ELF-1 (cell line): Measurements from ENCODE around the gene TEX36.
"Not testable (repeated sequence)": the region's sequence is repeated elsewhere in the genome, so short reads cannot be mapped to it uniquely, and the experiment has no call there.

Experiments
- DNase-seq: peaks from one replicate; pipeline ENCODE4 v3.0.0-alpha.2; 2016; ENCODE audit warnings: low read depth, low spot score

Gene TEX36

DNA sequence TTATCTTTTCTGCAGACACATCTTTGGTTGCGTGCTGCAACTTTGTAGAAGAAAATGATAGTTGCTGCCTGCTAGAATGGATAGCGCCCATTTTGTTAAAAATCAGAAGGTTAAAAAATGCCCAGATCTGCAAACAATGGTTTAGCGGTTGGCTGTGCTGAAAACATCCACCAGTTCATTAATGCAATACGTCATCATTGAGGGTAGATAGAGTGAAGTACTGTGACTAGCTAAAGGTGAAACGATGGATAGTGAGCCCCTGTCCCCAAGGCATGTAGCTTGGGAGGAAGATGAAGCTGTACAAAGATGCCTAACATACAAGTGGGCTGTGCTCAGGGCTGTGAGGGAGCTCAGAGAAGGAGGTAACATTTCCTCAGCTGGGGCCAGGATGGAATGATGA lies 48.4 kb downstream of the TEX36 start:
- DNase-seq = no peak

GRCh38 chr10:125633517-125633999 lies 49.4 kb downstream of the TEX36 start:
- DNase-seq = no peak

DNA sequence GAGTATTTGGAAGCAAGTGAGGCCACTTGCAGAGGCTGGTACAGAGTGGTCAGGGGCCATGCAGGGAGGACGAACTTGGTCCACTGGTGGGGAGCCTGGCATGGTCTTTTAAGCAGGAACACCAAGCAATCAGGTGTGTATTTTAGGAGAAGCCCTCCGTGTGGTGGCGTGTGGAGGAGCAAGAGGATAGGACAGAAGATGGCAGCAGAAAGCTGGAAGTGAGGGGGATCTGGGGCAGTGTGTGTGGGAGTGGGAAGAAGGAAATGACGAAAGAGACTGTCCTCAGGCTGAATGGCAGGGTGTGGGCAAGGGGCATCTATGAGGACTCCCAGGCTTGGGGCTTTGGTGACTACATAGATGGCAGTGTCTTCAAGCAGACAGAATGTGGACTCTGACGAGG lies 51.2 kb downstream of the TEX36 start:
- no peak for DNase-seq

DNA sequence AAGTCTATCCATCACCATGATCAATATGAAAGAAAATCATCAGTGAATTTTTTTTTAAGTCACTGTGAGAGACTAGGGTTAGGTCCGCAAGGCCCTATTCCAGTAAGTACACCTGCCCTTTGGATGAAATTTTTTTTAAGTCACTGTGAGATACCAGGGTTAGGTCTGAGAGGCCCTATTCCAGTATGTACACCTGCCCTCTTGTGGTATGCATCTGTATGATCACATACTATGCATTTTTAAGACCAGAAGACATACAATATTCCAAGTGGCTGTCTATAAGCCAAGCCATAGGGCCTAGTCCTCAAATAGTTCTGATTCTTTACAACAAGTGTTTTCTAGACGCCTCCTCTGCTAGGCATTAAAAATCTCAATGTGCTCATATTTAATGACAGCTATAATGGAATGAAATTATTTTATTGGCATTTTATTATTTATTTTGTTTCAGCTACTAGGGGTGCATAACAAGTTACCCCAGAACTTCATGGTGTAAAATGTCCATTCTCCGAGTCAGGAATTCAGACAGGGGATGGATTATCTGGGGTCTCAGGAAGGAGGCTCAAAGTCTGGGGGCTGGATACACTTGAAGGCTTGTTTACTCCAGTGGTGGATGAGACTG lies 53.1 kb downstream of the TEX36 start:
- no peak for DNase-seq

DNA sequence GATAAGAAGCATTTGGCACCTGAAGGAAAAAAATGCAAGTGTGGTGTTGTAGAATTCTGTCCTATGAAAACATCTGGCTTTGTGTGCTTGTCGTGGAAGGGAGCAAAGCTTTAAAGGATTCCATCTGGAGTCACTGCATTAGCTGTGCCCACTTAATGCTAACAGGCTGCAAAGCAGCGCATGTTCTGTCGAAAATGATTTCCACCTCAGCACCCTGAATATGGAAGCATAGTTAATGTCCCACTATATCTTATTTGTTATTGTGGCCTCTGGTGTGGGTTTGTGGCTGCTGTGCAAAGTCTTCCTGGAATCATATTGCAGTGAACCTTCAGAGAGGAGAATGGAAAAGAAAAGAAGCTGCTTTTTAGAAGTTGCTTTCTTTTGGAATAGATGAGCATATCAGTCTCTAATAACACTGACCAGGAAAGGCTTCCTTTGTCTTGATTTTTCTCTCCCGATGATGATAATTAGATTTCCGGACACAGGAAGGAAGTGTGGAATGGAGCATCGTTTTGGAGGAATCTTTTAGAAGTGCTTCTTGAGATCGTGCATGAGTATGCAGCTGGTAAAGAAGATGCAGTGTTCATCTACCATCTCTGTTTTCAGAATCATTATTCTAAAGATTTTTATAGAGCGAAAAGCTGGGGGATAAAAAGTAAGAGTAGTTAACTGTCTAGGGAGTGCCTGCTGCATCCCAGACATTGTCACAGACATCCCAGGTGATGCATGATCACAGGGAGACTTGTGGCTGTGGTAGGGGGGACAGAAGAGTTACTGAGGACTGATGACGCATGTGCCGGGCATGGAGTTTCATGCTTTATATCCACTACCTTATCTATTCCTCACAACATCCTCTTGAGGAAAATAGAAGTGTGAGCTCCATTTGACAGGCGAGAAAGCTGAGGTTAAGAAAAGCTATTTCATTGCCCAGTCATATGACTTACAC lies 54.6 kb downstream of the TEX36 start:
- no peak for DNase-seq

- no peak for DNase-seq
Measured at GRCh38 chr10:125627646-125628045, 55.3 kb downstream of the TEX36 start.

- no peak for DNase-seq
Measured at GRCh38 chr10:125626671-125627070, 56.3 kb downstream of the TEX36 start.

DNA sequence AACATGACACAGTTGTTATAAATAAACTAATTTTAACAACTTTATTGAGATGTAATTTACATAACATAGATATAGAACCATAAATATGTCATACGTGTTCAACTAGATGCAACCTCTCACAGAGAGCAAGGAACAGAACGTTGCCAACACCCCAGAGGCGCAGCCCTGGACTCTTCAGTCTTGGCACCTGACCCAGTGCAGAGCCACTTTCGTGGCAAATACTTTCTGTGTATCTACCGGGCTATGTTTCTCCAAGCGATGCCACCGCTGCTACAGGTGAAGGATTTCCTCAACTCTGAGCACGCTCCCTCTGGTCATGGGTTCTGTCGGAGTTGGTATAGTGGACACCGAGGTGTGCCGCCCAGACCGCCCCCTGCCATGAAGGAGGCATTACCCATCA lies 57.4 kb downstream of the TEX36 start:
- no peak for DNase-seq

DNA sequence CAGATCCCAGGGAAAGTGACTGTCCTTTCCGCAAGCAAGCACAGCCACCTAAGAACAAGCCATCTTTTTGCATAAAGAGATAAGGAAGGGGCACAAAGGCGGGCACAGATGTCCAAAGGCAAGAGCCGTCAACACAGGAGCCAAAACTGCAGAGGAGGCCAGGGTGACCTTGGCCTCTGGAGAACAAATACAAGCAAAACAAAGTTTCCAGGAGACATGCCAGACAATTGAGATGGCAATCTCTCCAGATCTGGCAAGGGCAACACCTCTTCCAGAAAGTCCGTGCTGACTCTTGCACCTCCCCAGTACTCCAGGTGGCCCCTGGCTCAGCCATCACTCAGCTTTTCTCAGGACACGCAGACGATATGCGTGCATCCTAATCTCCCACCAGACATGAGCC lies 58.2 kb downstream of the TEX36 start:
- no peak for DNase-seq

- DNase-seq = no peak
Measured at GRCh38 chr10:125621052-125621451, 61.9 kb downstream of the TEX36 start.

DNA sequence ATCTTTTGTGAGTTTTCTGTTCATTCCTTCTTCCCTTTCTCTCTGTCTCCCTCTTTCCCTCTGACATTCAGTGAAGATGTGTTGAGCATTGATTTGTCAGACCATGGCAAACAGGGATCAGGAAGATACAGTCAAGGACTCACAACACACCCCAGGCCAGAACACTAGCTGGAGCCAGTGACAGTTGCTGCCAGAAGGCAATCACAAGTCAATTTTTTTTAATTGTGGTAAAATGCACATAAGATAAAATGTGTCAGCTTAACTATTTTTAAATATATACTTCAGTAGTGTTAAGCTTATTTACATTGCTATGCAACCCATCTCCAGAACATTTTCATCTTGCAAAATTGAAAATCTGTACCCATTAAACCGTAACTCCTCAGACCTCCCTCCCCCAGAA lies 62.6 kb downstream of the TEX36 start:
- DNase-seq = no peak

DNA sequence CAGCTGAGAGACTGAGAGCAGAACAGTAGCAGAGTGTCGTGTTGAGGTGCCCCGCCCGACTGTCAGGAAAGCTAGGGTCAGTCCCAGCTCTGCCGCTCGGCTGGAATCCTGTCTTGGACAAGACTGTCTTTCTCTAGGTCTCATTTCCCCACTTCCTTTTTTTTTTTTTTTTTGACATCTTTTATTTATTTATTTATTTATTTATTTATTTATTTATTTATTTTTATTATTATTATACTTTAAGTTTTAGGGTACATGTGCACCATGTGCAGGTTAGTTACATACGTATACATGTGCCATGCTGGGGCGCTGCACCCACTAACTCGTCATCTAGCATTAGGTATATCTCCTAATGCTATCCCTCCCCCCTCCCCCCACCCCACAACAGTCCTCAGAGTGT lies 69.9 kb downstream of the TEX36 start:
- DNase-seq = not testable (repeated sequence)

- DNase-seq = no peak
Measured at GRCh38 chr10:125611756-125612155, 71.2 kb downstream of the TEX36 start.

- DNase-seq = no peak
Measured at GRCh38 chr10:125611216-125611615, 71.7 kb downstream of the TEX36 start.

DNA sequence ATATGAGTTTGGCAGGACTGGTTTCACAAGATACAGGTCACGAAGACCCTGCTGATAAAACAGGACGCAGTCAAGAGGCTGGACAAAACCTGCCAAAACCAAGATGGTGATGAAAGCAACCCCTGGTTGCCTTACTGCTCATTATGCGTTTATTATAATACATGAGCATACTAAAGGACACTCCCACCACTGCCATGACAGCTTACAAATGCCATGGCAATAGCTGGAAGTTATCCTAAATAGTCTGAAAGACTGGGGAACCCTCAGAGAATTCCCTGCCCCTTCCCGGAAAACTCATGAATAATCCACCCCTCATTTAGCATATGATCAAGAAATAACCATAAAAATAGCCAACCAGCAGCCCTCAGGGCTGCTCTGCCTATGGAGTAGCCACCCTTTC lies 73.1 kb downstream of the TEX36 start:
- DNase-seq = no peak

DNA sequence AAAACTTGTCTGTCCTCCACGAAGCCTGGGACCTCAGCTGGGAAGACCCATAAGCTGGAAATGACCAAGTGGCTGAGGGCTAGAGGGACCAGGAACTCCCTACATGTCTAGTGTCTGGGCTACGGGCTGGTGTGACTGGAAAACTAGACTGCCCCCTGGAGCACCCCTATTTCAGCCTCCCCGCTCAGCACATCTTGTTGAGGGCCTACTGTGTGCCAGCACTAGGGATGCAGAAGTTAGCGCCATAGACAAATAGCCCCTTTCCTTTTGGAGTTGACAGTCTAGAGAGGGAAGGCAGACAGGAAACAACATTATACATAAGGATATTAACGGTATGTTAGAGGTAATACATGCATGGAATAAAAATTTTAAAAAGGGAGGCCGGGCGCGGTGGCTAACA lies 74.5 kb downstream of the TEX36 start:
- no peak for DNase-seq

- no peak for DNase-seq
Measured at GRCh38 chr10:125607689-125608290, 75.2 kb downstream of the TEX36 start.

- DNase-seq = no peak
Measured at GRCh38 chr10:125606414-125607010, 76.5 kb downstream of the TEX36 start.
